Ishikawa (cell line): ENCODE measurements around the gene CWF19L1.

Source experiments
- CEBPB ChIP-seq: IDR thresholded peaks from 2 replicates; pipeline ENCODE4 v1.6.1; 2012
- CREB1 ChIP-seq: IDR thresholded peaks from 2 replicates; pipeline ENCODE4 v1.6.1; 2012; ENCODE audit warnings: low read depth
- EGR1 ChIP-seq: IDR thresholded peaks from 2 replicates; pipeline ENCODE4 v1.6.1; 2012
- EP300 ChIP-seq: IDR thresholded peaks from 2 replicates; pipeline ENCODE4 v1.6.1; 2012; ENCODE audit warnings: borderline replicate concordance
- FOXM1 ChIP-seq: IDR thresholded peaks from 2 replicates; pipeline ENCODE4 v1.6.1; 2012; ENCODE audit warnings: low read depth, borderline replicate concordance
- MAX ChIP-seq: IDR thresholded peaks from 2 replicates; pipeline ENCODE4 v1.6.1; 2012
- NFIC ChIP-seq: IDR thresholded peaks from 2 replicates; pipeline ENCODE4 v1.6.1; 2012
- RAD21 ChIP-seq: IDR thresholded peaks from 2 replicates; pipeline ENCODE4 v1.6.1; 2012; ENCODE audit warnings: low read depth
- REST ChIP-seq: IDR thresholded peaks from 2 replicates; pipeline ENCODE4 v1.6.1; 2012; ENCODE audit warnings: low read depth, mild to moderate bottlenecking
- TAF1 ChIP-seq: IDR thresholded peaks from 2 replicates; pipeline ENCODE4 v1.6.1; 2012; ENCODE audit warnings: low read depth, mild to moderate bottlenecking
- TCF12 ChIP-seq: IDR thresholded peaks from 2 replicates; pipeline ENCODE4 v1.6.1; 2012; ENCODE audit warnings: low read depth
- TEAD4 ChIP-seq: IDR thresholded peaks from 2 replicates; pipeline ENCODE4 v1.6.1; 2012
- YY1 ChIP-seq: IDR thresholded peaks from 2 replicates; pipeline ENCODE4 v1.6.1; 2012; ENCODE audit warnings: low read depth
- ZBTB7A ChIP-seq: IDR thresholded peaks from 2 replicates; pipeline ENCODE4 v1.6.1; 2012; ENCODE audit warnings: low read depth
- TF ChIP-seq, protein P1 (sequence below): IDR thresholded peaks from 2 replicates; pipeline ENCODE4 v1.6.1; 2012

The CWF19L1 gene

DNA sequence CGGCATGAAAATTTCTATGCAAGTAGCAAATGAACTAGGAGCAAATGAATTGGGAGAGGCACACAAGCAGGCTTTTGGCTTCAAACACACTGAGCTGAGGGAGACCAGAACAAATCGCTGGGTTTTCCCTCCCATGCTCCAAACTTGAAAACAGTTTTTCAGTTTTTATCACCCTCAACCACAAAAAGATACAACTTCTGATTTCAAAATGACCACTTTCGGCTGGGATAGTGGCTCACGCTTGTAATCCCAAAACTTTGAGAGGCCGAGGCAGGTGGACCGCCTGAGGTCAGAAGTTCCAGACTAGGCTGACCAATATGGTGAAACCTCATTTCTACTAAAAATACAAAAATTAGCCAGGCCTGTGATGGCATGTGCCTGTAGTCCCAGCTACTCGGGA lies 29.0 kb downstream of the CWF19L1 start:
- TF ChIP-seq REST = no peak
- TF ChIP-seq, protein P1, sequence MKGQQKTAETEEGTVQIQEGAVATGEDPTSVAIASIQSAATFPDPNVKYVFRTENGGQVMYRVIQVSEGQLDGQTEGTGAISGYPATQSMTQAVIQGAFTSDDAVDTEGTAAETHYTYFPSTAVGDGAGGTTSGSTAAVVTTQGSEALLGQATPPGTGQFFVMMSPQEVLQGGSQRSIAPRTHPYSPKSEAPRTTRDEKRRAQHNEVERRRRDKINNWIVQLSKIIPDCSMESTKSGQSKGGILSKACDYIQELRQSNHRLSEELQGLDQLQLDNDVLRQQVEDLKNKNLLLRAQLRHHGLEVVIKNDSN = no peak
- TF ChIP-seq FOXM1 = no peak
- no peak for TF ChIP-seq CEBPB
- TF ChIP-seq RAD21 = no peak
- no peak for TF ChIP-seq EGR1
- TF ChIP-seq YY1 = no peak
- no peak for TF ChIP-seq TAF1
- TF ChIP-seq EP300 = no peak

- no peak for TF ChIP-seq TAF1
- no peak for TF ChIP-seq EP300
- TF ChIP-seq MAX = no peak
- no peak for TF ChIP-seq CREB1
- TF ChIP-seq RAD21 = no peak
- TF ChIP-seq ZBTB7A = no peak
- TF ChIP-seq REST = no peak
- no peak for TF ChIP-seq CEBPB
- no peak for TF ChIP-seq TEAD4
- TF ChIP-seq YY1 = no peak
Observed at GRCh38 chr10:100232101-100232500, 35.3 kb downstream of the CWF19L1 start.

GRCh38 chr10:100229819-100230422 lies 37.5 kb downstream of the CWF19L1 start:
- TF ChIP-seq YY1 (no peak), TAF1 (no peak), REST (no peak), MAX (no peak), TCF12 (no peak), CREB1 (no peak), EGR1 (no peak), TEAD4 (no peak)
- TF ChIP-seq, protein P1 = no peak

DNA sequence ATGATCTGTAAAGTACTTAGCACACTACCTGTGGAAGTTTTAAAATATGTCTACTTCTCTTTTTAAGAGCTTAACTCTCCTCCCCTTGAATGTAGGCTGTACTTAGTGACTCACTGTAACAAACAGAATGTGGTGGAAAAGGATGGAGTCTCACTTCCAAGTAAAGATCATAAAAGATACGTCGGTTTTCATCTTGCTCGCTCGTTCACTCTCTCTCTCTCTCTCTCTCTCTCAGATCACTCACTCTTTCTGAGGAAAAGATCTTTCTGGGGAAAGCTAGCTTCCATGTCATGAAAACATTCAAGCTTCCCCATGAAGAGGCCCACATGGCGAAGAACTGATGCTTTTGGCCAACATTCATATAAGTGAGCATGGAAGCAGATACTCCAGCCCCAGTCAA lies 43.6 kb downstream of the CWF19L1 start:
- TF ChIP-seq TEAD4 = no peak

- TF ChIP-seq RAD21 = no peak
- TF ChIP-seq, protein P1 = no peak
- no peak for TF ChIP-seq MAX
- TF ChIP-seq CEBPB = no peak
- TF ChIP-seq REST = no peak
- TF ChIP-seq EP300 = no peak
- no peak for TF ChIP-seq TAF1
- TF ChIP-seq ZBTB7A = no peak
- no peak for TF ChIP-seq TEAD4
- TF ChIP-seq FOXM1 = no peak
- TF ChIP-seq TCF12 = no peak
- no peak for TF ChIP-seq EGR1
- TF ChIP-seq CREB1 = no peak
- TF ChIP-seq YY1 = no peak
- TF ChIP-seq NFIC = no peak
Observed at GRCh38 chr10:100222529-100222928, 44.9 kb downstream of the CWF19L1 start.
